Hepatocyte (in vitro differentiated cells): ENCODE measurements around the gene LOC101059915.
"Not testable (repeated sequence)": the region's sequence is repeated elsewhere in the genome, so short reads cannot be mapped to it uniquely, and the experiment has no call there.

ENCODE experiments used
- EZH2 ChIP-seq: fragments of 200-600 bp; sonication (generic); IDR thresholded peaks from 2 replicates; pipeline ENCODE4 v1.6.1; 2016; ENCODE audit warnings: antibody characterized with exemption, mild to moderate bottlenecking, borderline replicate concordance
- TF ChIP-seq, protein P1 (sequence below): fragments of 200-600 bp; sonication (generic); IDR thresholded peaks from 2 replicates; pipeline ENCODE4 v1.5.1; 2016; ENCODE audit warnings: antibody characterized with exemption, mild to moderate bottlenecking; ENCODE audit not compliant: poor library complexity

DNA sequence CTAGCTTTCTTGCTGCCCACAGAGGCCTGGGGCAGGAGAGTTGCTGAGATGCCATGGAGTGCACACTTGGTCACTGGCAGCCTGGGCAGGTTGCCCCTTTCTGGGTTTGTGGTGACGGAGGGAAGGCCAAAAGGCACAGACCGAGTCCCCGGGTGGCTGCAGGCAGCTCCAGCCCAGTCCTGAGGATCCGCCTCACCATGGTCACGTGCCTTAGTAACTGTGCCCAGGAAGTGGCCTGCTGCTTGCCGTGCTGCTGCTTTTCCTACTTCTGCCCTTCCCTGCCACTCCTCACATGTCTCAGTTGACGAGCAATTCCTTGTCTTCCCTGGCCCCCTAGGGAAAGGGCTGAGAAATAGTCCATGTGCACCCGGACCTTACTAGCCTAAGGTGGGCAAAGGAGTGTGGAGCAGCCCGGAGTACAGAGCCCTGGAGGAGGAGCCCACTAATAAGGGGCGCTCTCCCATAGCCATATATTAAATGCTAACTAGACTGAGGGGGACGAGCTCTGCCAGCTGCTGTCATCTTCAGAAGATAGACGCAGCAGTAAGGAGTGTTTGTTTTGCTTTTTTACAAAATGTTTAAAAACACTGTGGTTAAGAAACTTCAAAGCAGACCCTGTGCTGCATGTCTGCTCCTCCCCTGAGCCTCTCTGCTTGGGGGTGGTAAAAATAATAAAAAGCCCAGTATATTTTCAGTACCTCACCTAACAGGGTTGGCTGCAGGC, 31.1 kb downstream of the LOC101059915 start:
- TF ChIP-seq, protein P1, sequence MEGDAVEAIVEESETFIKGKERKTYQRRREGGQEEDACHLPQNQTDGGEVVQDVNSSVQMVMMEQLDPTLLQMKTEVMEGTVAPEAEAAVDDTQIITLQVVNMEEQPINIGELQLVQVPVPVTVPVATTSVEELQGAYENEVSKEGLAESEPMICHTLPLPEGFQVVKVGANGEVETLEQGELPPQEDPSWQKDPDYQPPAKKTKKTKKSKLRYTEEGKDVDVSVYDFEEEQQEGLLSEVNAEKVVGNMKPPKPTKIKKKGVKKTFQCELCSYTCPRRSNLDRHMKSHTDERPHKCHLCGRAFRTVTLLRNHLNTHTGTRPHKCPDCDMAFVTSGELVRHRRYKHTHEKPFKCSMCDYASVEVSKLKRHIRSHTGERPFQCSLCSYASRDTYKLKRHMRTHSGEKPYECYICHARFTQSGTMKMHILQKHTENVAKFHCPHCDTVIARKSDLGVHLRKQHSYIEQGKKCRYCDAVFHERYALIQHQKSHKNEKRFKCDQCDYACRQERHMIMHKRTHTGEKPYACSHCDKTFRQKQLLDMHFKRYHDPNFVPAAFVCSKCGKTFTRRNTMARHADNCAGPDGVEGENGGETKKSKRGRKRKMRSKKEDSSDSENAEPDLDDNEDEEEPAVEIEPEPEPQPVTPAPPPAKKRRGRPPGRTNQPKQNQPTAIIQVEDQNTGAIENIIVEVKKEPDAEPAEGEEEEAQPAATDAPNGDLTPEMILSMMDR = not testable (repeated sequence)
- not testable (repeated sequence) for TF ChIP-seq EZH2
